Stimulated activated CD4-positive, alpha-beta T cell treated with anti-CD3 and anti-CD28 coated beads, Interleukin-4, amount 100 ng/mL, for 24 hours (primary cell): ENCODE measurements around the gene MLIP.
"Not testable (repeated sequence)": the region's sequence is repeated elsewhere in the genome, so short reads cannot be mapped to it uniquely, and the experiment has no call there.

Source experiments
- DNase-seq: peaks from one replicate; pipeline ENCODE4 v3.0.0-alpha.2; 2020

The MLIP gene

DNA sequence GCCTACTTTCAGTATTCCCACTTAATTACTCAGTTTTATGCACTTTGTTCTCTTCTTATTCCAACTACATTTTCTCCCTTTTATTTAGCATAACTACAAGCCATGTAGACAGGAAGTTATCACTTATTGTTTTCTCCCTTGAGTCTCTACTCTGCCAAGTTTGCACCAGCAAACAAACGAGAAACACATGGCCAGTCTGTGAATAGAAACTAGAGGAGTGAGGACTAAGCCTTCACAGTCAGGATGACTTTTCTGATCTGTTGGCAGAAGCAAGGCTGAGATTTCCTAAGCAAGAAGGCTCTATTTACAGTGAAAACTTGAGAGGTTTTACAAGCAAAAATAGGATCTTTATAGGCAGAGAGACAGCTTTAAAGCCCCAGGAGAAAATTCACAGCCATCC is 127.2 kb downstream of the MLIP start:
- no peak for DNase-seq

DNA sequence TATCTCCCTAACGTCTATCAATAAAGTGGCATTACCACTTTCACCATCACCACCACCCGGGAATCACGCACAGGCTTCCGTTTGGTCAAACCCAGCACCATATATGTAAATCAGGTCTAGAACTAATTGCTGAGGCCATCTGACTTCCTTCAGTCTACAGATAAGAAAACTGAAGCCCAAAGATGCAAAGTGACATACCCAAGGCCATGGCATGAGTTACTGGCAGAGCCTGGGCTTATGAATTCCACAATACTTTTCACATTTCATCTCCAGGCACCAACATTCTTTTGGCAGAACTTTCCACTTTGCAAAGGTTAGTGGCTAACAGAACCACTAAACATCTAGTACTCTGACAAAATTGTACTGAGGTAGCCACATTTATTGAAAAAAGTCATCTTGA is 132.5 kb downstream of the MLIP start:
- no peak for DNase-seq

DNA sequence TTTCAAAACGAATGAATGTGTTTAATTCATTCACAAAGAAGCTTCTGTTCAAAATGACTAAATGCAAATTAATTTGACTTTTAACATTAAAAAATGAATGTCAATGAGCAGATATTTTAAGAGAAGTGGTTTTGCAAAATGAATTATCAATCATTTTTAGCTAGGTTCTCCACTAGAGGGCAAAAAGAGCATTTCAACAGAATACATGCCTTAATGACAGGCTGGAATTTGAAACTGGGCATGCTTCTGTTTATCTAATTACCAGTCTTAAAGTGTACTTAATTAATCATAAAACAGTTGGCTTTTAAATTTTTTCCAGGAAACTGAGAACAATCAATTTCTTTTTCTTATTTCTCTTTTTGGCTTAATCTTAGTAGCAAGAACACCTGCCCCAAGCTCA is 133.2 kb downstream of the MLIP start:
- DNase-seq = no peak

DNA sequence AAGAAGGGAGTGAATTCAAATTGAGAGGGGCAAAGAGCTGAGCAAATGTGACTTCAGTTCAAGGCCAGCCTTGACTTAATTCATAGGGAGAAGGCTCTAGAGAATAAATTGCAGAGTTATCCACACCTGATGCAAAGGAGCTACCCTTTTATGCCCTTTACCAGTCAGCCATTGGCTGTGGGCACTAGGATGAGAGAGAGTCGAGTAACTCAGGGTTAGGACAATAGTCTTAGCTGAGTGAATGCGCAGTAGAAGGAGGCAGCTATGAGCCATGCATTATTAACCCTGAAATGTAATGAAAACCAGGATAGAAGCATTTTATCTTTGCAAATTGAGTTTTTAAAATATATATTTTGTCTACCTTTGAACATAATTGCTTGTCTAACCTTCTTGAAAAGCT is 134.0 kb downstream of the MLIP start:
- DNase-seq = no peak

DNA sequence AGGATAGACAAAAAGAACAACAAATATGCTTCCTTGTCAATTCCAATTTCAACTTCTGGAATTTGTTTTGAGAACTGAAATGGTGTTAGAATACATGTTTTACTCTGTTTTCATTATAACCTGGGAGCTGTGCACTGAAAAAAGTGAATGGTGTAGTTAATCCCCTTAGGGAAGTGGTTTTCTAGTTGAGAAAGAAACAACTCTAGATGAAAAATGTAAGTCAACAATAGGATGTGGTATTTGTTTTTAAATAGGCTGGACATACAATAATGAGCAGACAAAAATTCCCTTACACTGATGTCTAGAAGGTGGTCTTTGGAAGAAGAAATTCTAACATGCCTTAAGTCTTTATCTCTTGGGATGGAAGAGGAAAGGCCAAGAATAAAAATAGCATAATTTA is 137.1 kb downstream of the MLIP start:
- no peak for DNase-seq

DNA sequence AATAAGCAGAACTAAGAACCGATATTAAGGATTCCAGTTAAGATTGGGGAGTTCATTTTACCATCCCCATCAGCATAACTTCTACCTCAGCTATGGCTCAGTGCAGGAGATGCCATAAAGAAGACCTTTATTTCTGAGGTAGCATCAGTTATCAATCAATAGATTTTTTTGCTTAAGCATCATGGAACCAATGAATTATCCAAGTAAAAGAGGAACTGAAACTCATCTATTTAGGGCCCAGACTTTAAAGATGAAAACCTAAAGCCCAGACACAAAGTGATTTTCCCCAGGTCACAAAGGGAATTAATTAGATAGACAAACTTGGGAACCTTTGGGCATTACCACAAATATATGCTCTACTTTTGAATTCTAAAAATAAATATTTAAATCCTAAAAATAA is 137.8 kb downstream of the MLIP start:
- DNase-seq = no peak

DNA sequence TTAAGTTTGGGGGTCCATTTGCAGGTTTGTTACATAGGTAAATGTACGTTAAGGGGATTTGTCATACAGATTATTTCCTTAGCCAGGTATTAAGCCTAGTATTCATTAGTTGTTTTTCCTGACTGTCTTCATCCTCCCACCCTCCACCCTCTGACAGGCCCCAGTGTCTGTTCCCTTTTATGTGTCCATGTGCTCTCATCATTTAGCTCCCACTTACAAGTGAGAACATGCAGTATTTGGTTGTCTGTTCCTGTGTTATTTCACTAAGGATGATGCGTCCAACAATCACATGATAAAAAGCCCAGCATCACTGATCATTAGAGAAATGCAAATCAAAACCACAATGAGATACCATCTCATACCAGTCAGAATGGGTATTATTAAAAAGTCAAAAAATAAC is 138.6 kb downstream of the MLIP start:
- DNase-seq = not testable (repeated sequence)

DNA sequence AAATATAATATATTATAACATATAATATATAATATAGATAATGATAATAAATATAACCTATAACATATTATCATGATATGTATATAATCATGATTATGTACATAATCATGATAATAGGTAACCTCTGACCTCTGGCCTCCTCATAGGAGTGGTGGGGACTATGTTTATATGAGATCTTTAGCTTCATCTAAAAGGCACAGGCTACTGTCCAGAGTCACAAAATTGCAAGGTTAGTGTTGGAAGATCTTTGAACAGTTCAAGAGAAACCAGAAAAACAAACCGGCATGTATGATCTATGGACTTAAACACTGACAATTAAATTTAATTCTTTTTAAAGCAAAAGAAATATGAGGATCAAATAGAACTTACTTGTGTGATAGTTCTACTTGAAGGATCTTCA is 141.3 kb downstream of the MLIP start:
- DNase-seq = no peak

DNA sequence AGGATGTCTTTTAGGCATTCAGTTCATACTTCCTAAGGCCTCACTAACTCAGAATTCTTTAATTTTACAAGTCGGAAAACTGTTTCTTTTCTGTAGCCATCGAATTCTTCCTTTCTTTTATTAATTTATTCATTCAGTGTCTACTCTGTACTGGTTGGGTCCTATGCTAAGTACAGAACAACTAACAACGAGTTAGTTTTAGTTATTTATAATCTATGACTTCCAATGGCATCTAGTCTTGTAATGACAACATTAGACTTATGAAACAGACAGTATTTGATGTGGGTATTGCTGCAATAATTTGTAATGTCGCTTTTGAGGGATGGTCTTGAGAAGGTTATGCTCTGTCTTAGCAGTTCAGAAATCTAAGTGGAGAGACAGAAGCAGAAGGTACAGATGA is 141.7 kb downstream of the MLIP start:
- no peak for DNase-seq

DNA sequence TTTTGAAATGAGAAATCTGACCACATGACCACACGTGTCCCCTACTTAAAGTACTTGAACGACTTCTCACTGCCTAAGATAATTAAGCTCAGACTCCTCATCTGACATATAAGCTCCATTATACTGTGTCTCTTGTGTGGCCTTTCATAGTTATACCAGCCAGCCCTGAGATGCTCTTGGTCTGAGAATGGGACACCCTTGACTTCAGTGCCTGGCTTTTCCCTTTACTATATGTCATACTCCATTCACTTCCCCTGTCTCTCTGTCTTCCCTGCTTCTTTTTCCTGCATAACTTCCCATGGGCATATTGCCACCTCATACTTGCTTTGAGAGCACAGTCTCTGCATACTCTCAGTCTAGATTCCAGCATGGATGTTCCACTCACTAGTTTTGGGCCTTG is 143.6 kb downstream of the MLIP start:
- DNase-seq = no peak

DNA sequence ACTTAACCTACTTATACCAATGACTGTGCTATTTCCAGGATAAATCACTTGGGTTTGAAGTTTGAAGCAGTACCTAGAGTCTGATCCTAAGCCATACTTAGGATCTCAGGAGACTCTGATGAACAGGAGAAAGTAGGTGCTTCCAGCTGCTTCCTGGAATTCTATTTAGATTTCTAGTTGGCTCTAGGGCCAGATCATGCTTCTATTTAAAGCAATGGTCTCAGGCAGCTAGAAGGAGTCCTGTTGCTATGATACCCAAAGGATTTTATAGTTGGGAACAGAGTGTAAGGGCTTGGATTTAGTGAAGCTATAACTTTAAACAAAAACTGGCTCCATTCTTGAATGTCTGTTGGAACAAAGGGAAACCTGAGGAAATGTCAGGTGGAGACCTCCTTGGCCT is 144.6 kb downstream of the MLIP start:
- DNase-seq = no peak

DNA sequence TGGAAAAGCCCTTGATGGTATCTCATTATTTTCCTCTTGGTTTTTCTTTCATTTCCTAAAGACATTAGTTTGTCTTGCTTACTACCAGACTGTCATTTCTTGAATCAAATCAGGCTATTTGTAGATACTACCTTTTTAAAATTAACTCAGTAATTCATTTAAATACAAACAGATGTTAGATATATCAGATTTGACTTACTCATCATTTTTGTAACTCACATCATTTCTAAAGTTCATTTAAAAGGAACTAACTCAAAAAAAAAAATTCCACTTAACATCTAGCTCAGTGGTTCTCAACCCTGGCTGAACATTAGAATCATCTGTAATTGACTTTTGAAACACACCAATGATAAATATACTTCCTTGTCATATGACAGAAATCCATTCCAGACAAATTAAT is 148.8 kb downstream of the MLIP start:
- DNase-seq = no peak

DNA sequence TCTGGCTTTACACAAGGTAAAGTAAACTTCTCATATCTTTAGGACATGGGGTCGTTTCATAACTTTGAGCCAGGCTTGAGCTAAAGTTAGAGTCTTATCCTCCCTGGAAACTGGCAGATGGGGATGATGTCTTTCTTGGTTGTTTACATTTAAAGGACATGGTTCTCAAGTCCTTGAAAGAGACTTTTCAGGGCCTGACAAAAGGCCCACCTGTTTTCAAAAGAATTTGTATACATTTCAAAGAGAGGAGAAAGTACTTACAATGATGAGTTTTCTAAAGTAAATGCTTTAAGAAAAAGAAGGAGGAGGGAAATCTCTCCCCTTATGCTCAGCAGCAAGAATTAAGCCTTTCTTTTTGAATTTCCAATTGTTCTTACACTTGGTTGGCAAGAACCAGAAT is 151.3 kb downstream of the MLIP start:
- no peak for DNase-seq

DNA sequence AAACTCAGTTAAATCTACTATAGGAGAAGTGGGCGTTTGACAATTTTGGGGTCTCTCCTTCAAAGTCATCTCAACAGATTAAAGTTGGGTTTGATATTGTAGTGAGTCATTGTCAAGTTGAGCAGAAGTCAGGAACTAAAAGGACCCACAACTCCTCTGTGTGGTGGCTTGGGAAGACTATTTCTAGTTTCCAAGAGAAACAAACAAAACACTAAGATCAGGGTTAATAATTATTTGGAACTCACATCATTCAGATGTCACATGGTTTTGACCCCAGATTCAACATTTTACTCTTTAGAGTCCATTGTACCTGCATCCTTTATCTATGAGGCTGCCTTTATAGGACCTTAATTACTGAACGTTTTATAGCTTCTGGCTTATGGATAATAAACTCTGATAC is 151.7 kb downstream of the MLIP start:
- no peak for DNase-seq

DNA sequence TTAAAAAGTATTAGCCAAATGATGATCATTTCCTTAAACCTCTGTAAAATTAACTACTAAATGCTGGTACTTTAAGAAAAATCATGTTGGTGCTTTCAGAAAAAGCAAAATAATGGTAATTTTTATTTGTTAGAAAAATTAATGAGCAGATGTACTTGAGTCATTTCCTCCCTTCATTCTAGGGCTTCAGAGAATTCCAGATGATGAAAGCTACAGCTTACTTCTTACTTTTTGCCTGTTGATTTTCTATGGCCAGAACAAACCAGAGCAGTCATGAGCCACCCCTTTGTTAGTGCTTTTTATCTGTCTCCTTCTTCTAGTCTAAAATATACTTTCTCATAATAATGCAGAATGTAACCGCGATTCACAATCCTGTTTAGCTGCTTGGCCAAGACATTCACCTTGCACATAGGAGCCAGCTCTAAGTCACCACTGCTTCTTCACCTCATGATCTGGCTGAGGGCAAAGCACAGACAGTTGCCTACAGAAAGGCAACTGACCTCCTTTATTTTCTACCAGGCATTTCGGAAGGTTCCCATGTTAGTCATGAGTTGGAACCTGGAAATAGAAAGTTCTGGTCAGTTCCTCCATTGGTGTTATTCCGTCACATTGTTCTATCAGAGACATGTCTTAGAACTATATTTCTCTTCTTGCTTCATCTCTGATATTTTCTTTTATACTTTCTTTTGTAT is 153.5 kb downstream of the MLIP start:
- DNase-seq = no peak

DNA sequence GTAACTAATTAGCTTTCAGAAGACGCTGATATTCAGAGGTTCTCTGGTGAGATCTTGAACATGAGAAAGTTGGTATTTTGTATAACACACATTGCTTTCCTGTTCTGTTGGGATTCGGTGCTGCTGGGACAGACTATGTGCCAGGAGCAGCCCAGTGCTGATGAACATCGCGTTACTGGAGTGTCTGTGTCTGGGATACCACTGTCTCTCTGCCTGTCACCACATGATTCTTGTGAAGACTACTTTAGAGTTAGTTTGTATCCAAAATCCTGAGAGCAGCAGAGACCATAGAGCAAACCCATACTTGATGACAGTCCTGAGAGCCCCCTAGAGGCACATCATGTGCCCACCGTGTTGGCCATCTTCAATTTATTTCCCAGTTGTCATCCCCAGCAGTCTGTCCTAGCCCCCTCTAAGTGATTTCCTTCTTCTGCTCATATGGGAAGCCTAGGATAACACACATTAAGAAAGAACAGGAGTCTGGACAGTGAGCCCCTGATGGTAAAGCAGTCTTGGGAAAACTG is 155.2 kb downstream of the MLIP start:
- DNase-seq = no peak

DNA sequence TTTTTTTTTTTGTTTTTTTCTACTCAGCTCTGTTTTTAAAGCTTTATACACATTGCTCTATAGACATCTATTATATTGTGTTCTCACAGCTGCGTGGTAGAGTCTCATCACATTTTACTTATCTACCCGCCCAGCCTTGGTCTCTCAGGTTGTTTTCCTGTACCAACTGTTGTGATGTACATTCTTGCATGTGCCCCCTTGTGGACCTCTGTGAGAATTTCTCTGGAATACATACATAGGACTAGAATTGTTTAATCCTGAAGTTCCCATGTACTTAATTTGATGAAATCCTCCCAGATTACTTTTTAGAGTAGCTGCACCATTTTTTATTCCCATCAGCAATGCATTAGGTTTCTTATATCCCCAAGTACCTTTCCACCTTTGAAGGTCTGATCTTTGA is 156.6 kb downstream of the MLIP start:
- no peak for DNase-seq

DNA sequence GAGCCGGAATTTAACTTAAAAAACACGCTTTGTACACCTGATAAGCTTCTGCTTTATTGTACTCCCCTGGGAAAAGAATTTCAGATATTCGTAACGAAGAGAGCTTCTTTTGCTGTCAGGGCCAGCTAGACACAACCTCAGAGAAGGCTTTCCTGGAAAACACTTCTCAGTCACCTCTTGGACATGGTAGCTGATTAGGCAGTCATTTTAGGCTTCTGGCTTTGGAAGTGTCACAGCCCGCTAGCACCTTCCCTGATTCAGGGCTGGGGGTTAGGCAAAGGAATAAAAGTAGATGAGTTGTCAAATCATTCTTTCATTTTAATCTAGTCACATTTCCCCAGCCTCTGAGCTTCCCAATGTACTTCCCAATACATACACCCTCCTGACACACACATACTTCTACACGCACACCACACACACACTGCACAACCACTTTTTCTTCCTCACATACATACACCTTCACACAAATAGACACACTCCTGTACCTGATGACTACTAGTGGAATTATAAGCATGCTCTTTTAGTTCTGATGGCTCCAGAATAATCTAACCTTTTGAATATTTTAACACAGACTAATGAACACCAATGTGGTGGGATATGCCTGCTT is 162.1 kb downstream of the MLIP start:
- DNase-seq = no peak

DNA sequence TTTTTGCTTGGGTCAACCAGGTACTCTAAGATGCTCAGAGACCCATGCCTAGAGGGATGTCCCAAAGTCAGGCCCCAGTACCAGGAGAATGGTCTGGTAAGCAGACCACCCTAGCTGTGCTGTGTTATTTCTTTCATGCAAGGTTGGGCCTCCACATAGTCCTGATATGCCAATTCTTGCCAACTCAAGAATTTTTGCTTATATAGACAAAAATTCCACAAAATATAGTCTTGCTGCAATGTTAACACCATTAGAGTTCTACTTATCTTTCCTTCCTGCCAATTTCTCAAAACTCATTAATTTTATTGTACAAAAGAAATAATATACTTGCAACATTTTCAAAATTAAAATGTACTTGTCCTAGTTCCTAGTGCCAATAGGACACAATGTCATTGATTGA is 163.1 kb downstream of the MLIP start:
- DNase-seq = no peak

DNA sequence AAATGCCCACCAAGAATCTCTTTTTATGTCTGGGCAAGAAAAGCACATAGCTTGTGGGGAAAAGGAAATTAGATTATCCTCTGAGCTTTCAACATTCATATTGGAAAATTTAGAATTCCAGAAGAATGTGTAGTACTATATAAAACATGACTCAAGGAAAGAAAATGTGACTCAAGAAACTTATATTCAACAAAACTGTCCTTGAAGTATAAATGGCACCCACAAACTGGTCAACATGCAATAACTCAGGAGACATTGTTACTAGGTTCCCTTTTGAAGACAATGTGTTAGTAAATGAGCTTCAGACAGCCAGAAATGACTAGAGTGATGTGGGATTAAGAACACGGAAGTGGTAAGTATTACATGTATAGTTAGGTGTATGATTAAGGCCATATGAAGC is 170.9 kb downstream of the MLIP start:
- no peak for DNase-seq

DNA sequence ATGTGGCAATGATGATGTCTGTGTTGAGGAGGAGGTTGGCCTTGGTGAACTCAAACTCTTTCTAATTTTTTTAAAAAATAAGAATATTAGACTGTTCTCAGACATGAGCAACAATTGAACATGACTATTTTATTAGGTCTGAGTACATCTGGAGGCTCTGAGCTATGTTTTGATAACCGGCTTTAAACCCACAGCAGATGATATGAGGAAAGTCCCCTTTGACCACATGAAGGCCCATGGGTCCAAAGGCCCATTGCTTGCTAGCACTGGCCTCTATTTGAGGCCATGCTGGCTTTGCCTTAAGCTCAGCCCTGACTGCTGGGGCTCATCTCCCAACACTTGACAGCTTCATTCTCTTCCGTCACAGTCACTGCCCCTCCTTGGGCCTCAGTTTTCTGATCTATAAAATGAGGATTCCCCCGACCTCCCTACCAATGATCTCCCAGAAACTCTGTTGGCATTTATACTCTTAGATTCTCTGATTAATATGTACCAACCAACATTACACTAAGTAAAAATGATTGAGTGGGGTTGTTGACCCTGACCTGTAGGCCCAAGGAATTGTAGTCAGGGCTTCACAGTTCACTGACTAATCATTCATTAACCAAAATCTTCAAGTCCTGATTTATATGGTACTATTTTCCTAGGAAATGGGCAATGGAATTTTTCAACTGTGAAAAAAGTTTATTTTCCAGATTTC is 173.1 kb downstream of the MLIP start:
- DNase-seq = no peak

DNA sequence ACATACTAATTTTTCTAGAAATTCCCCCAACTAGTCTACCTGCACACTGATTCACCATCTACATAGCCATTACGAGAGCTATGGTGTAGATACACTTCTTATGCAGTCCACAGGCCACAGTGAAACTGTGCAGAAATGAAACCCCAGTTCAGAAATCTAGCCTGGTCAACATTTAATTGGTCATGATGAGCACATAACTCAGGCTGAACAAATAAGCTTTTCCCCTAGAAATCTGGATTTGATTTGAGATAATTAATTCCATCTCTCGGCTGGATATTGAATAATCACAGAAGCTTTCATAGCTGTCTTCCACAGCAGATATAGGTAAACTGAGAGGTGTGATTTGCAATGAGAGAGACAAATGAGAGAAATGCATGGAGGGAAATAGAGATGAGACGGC is 174.4 kb downstream of the MLIP start:
- DNase-seq = no peak

DNA sequence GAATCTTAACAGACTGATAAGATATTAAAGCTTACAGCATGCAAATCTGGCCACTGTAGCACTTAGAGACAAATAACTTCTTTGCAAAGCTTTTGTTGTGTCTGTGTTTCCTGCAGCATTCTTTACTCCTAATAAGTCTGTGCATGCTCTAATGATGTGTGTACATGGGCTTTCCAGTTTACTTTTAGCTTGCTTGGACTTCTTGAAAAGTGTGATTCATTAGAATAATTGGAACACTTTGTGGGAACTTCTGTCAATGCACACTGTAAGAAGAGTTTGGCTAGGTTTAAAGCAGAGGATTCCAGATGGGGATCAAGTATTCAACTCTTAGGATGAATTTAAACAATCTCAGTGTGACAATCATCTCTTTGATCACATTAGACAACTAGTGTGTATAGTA is 174.9 kb downstream of the MLIP start:
- DNase-seq = no peak

DNA sequence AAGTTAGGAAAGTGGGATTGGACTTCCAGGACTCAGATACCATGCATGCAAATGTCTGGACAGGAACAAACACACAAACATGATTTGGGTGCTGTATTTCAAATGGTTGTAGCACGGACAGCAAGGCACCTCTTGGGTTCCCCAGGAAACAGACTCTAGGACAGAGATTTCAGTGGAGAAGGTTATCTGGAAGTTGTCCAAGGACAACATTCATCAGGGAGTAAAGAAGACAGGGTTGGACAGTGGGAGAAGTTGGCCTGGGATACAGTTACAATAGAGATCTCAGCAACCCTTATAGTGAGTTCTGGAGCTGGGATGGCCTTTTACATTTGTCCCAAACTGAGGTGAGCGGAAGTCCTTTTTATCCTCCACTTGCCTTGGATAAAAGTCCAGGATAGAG is 177.2 kb downstream of the MLIP start:
- no peak for DNase-seq
